GM21737 (cell line): ENCODE data around the gene TNKS1BP1.
A peak's percentile ranks its signal among the peaks of the same experiment; 100 is the strongest.
"Not testable (repeated sequence)": the region's sequence is repeated elsewhere in the genome, so short reads cannot be mapped to it uniquely, and the experiment has no call there.

Experiments
- ATAC-seq: cut with Tn5 transposase; IDR thresholded peaks from one replicate; pipeline ENCODE4 v1.9.1; 2021; ENCODE audit warnings: mild to moderate bottlenecking, moderate library complexity; ENCODE audit not compliant: unreplicated experiment

Gene TNKS1BP1

DNA sequence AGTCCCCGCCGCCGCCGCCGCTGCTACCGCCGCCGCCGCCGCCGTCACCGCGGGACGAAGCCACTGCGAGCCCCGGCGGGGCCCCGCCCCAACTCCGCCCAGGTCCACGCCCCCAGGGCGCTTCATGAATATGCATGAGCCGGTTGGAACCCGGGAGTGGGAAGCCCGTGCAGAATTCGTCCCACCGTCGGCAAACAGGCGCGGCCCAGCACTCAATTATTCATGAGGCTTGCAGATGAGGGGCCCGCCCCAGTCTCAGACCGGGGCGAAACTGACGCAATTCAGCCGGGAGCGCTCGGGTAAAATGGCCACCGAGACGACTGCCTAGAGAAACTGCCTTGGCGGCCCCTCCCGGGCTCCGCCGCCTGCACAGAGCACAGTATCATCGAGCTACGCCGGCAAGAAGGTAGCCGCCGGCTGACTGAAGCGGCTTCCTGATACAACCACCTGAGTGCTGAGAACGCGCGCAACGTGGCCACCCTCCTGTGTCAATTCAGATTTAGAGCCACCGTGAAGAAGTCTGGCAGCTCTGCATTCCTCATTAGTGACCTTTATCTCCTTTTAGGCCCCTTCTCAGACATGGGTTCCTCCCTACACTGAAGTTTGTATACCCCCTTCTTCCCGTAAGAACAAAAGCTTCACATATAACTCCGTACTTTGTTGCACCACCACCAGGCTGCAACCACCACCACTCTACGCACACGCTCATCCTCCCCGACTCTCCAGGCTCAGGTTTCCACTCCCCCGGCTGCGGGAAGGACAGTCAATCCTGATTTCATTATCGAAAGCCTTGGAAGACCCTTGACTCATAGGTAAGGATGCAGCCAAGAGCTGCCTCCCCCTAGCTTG is at the start of gene TNKS1BP1:
TNKS1BP1 (minus strand) TSS at position 67 of the 849 bp plus-strand sequence. CDS start 3,067 bp downstream, outside the sequence.
- ATAC-seq = peak; percentile 87

DNA sequence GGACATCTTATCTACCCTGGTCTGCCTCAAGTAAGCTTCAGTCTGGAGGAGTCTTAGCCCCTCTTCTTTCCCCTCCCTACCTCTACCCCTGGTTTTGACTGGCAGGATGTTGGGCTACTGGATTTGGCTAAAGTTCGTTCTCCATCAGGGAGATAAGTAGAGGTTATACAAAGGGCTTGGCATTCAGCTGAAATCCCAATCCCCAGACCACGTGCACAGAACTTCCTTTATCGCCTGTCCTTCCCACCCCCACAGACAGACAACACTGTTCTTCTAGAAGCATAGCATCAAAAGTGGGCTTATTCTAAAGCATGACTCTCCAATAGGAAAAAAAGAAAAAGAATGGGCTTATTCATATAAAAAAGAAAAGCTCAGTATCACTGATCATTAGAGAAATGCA is 48.4 kb upstream of the TNKS1BP1 start:
- ATAC-seq = no peak

GRCh38 chr11:57370941-57371340 is 46.2 kb upstream of the TNKS1BP1 start:
- no peak for ATAC-seq

- no peak for ATAC-seq
These were observed 45.5 kb upstream of the TNKS1BP1 start for GRCh38 chr11:57370251-57370650.

DNA sequence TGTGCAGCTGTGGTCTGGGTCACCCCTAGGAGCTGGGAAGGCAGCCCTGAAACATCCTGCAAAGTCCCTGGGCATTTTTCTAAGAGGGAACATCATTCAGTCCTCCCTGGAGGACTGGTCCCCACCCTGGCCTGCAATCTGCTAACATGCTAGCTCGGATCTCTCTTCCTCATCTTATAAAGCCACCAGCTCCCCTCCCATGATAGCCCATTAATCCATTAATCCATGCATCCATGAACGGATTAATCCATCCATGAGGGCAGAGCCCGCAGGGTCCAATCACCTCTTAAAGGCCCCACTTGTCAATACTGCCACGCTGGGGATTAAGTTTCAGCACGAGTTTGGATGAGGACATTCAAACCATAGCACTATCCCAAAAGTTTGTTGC is 44.1 kb upstream of the TNKS1BP1 start:
- no peak for ATAC-seq

- no peak for ATAC-seq
These were observed 43.5 kb upstream of the TNKS1BP1 start for GRCh38 chr11:57368106-57368844.

GRCh38 chr11:57364851-57365660 is 40.3 kb upstream of the TNKS1BP1 start:
- ATAC-seq = no peak

GRCh38 chr11:57363131-57364080 is 38.7 kb upstream of the TNKS1BP1 start:
- no peak for ATAC-seq

GRCh38 chr11:57361926-57362325 is 37.2 kb upstream of the TNKS1BP1 start:
- ATAC-seq = no peak

DNA sequence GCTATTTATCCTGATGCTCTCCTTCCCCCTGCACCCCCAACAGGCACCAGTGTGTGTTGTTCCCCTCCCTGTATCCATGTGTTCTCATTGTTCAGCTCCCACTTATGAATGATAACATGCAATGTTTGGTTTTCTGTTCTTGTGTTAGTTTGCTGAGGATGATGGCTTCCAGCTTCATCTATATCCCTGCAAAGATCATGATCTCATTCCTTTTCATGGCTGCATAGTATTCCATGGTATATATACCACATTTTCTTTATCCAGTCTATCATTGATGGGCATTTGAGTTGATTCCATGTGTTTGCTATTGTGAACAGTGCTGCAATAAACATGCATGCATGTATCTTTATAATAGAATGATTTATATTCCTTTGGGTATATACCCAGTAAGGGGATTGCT is 36.7 kb upstream of the TNKS1BP1 start:
- ATAC-seq = not testable (repeated sequence)

DNA sequence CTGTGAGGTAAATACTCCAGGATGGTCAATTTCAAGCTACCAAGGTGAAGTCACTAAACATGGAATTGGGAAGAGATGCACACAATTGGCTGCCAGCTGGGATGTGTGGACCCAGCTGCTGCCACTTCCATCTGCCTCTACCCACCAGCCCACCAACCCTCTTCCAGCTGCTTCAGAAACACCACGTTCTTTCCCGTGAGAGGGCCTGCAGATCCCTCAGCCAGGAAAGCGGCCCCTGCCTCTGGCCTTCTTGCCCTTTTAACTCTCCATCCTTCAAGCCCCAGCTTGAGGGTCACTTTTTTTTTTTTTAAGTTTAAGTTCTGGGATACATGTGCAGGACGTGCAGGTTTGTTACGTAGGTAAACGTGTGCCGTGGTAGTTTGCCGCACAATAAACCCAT is 36.2 kb upstream of the TNKS1BP1 start:
- no peak for ATAC-seq

- ATAC-seq = no peak
These were observed 35.3 kb upstream of the TNKS1BP1 start for GRCh38 chr11:57359896-57360690.

GRCh38 chr11:57359396-57359795 is 34.6 kb upstream of the TNKS1BP1 start:
- no peak for ATAC-seq

DNA sequence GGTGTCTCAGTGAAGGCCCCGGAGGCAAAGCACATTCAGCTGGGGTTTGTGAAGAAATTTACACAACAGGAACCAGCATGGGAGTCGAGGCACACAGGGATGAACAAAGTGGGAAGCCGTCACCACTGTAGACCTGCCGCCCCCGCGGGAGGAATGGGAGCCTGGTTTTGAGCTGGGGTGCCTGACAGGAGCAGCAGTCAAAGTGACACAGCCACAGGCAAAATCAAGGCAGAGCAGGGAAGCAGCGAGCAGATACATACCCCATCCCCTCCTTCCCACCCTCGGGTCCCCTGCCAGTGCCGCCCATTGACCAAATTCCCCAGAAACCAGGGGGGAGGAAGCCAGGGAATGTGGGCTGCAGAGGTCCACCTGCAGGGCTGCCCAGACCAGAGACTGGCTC is 34.2 kb upstream of the TNKS1BP1 start:
- ATAC-seq = no peak

GRCh38 chr11:57358543-57358961 is 33.8 kb upstream of the TNKS1BP1 start:
- no peak for ATAC-seq

GRCh38 chr11:57357856-57358255 is 33.1 kb upstream of the TNKS1BP1 start:
- ATAC-seq = no peak

- ATAC-seq = no peak
These were observed 32.6 kb upstream of the TNKS1BP1 start for GRCh38 chr11:57357310-57357709.

- no peak for ATAC-seq
These were observed 31.5 kb upstream of the TNKS1BP1 start for GRCh38 chr11:57356268-57356667.

GRCh38 chr11:57354699-57355098 is 29.9 kb upstream of the TNKS1BP1 start:
- ATAC-seq = no peak
